ENCODE measurements around the gene PAK6. TPM values are rescaled to one million over a fixed set of nuclear protein-coding genes. Genes with fewer than 3 reads are reported as not detected.

PAK6 gene
- total RNA-seq, 1 donor from 2014 or later = 29.5 TPM

- DNase-seq (ENCODE audit: low spot score) = no peak
Observed at GRCh38 chr15:40276927-40277326, 38.1 kb downstream of the PAK6 start.

- no peak for DNase-seq (ENCODE audit: low spot score)
Observed at GRCh38 chr15:40277471-40277870, 38.6 kb downstream of the PAK6 start.

- DNase-seq (ENCODE audit: low spot score) = no peak
Observed at GRCh38 chr15:40278026-40278425, 39.2 kb downstream of the PAK6 start.

GRCh38 chr15:40279437-40280141 is 40.7 kb downstream of the PAK6 start:
- peak; percentile 73 for DNase-seq (ENCODE audit: low spot score)

- DNase-seq (ENCODE audit: low spot score) = no peak
Observed at GRCh38 chr15:40280260-40281056, 41.6 kb downstream of the PAK6 start.

GRCh38 chr15:40281057-40281800 is 42.4 kb downstream of the PAK6 start:
- DNase-seq (ENCODE audit: low spot score) = no peak

GRCh38 chr15:40281801-40282146 is 42.9 kb downstream of the PAK6 start:
- no peak for DNase-seq (ENCODE audit: low spot score)

GRCh38 chr15:40282147-40282868 is 43.4 kb downstream of the PAK6 start:
- DNase-seq (ENCODE audit: low spot score) = no peak

- no peak for DNase-seq (ENCODE audit: low spot score)
Observed at GRCh38 chr15:40282869-40283614, 44.2 kb downstream of the PAK6 start, which contains the start of gene ANKRD63. Gene ANKRD63, minus strand, starts transcription at chr15:40283064. Its CDS starts 478 bp downstream, at chr15:40282586.

- DNase-seq (ENCODE audit: low spot score) = no peak
Observed at GRCh38 chr15:40283615-40284300, 44.9 kb downstream of the PAK6 start.

- no peak for DNase-seq (ENCODE audit: low spot score)
Observed at GRCh38 chr15:40285151-40285550, 46.3 kb downstream of the PAK6 start.

- DNase-seq (ENCODE audit: low spot score) = no peak
Observed at GRCh38 chr15:40285554-40286011, 46.7 kb downstream of the PAK6 start.

GRCh38 chr15:40286061-40286532 is 47.2 kb downstream of the PAK6 start:
- no peak for DNase-seq (ENCODE audit: low spot score)

- no peak for DNase-seq (ENCODE audit: low spot score)
Observed at GRCh38 chr15:40286794-40287193, 47.9 kb downstream of the PAK6 start.

GRCh38 chr15:40287505-40287904 is 48.6 kb downstream of the PAK6 start:
- no peak for DNase-seq (ENCODE audit: low spot score)

- no peak for DNase-seq (ENCODE audit: low spot score)
Observed at GRCh38 chr15:40287968-40288367, 49.1 kb downstream of the PAK6 start.

- no peak for DNase-seq (ENCODE audit: low spot score)
Observed at GRCh38 chr15:40289140-40289775, 50.4 kb downstream of the PAK6 start.

GRCh38 chr15:40290545-40290917 is 51.7 kb downstream of the PAK6 start:
- no peak for DNase-seq (ENCODE audit: low spot score)

- DNase-seq (ENCODE audit: low spot score) = no peak
Observed at GRCh38 chr15:40290918-40291574, 52.2 kb downstream of the PAK6 start.

Data from ureter (tissue), 1 donor.